Breast epithelium (tissue), 3 donors: ENCODE measurements around the gene NTRK3.

Experiments used
- CTCF ChIP-seq, 3 donors: fragments of 450-650 bp; IDR thresholded peaks; one replicate each; pipeline ENCODE4 v1.5.1; 2016 to 2017; ENCODE audit warnings: antibody characterized with exemption in 3 of 3, mild to moderate bottlenecking in 3 of 3, moderate library complexity in 3 of 3
- POLR2A ChIP-seq: fragments of 450-650 bp; IDR thresholded peaks from one replicate; pipeline ENCODE4 v1.6.1; 2016; ENCODE audit warnings: antibody characterized with exemption, mild to moderate bottlenecking, moderate library complexity

GRCh38 chr15:88141269-88141889, 115.2 kb downstream of the NTRK3 start:
- TF ChIP-seq CTCF (IDR thresholded peaks at IDR 0.05) (no peak), POLR2A (no peak)
